ENCODE results near the gene GLP1R.
A peak's percentile ranks its signal among the peaks of the same experiment; 100 is the strongest.

The GLP1R gene

GRCh38 chr6:39048481-39049399 lies at the start of gene GLP1R:
GLP1R (plus strand) TSS chr6:39048781; CDS start chr6:39048841, 60 bp downstream.
- TF ChIP-seq CTCF (IDR thresholded peaks at IDR 0.05) = no peak

GRCh38 chr6:39003072-39003471 lies 45.5 kb upstream of the GLP1R start:
- TF ChIP-seq CTCF (IDR thresholded peaks at IDR 0.05) = peak; percentile 46; the same call in 1 of the 2 replicates

GRCh38 chr6:39003492-39003891 lies 45.1 kb upstream of the GLP1R start:
- TF ChIP-seq CTCF (IDR thresholded peaks at IDR 0.05) = no peak

- TF ChIP-seq CTCF (IDR thresholded peaks at IDR 0.05) = no peak
These were observed 43.8 kb upstream of the GLP1R start for GRCh38 chr6:39004801-39005200.

GRCh38 chr6:39005774-39006173 lies 42.8 kb upstream of the GLP1R start:
- no peak for TF ChIP-seq CTCF (IDR thresholded peaks at IDR 0.05)

- no peak for TF ChIP-seq CTCF (IDR thresholded peaks at IDR 0.05)
These were observed 41.0 kb upstream of the GLP1R start for GRCh38 chr6:39007575-39007974.

GRCh38 chr6:39008737-39009136 lies 39.8 kb upstream of the GLP1R start:
- no peak for TF ChIP-seq CTCF (IDR thresholded peaks at IDR 0.05)

Data from LNCAP (cell line).